HG03045 (cell line): ENCODE measurements around the gene ABR.
"Not testable (repeated sequence)": the region's sequence is repeated elsewhere in the genome, so short reads cannot be mapped to it uniquely, and the experiment has no call there.

ENCODE experiments used
- ATAC-seq: cut with Tn5 transposase; IDR thresholded peaks from one replicate; pipeline ENCODE4 v1.9.1; 2021; ENCODE audit warnings: mild to moderate bottlenecking, moderate library complexity; ENCODE audit not compliant: unreplicated experiment

Gene ABR

DNA sequence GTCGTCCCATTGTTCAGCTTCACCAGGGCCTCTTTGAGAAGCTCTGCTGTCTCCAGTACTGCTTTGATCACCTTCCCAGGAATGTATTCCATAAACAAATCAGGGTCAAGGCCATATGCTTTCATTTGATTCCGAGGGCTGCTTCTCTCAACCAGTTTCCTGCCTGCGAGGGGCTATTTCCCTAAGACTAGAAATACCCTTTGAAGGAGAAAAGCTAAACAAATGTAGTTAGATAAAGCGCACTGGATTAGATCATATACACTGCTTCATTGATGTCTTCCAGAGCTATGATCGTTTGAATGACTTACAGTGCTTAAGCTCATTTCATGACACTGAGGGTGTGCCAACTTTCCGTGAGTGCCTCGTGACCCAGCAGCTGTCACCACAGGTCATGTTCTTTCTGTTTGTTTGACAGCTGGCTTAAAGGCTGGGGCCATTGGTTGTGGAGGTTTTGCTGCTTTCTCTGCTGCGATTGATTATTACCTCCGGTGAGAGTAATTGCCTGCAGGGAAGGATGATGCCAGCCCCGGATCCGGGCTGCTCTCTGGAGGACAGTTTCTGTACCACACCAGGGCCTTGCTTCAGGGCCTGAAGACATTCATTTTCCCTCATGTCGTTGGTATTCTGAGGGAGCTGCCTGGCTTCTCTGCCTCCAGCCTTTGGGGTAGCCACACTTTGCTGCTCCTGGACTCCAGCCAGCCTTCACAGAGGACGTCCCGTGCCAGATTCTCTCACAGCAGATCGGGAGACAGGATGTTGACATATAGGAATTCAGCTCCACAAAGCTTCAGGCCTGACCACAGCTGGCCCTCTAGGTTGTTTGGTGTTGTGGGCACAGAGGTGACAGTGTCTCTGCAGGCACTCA, 179.0 kb downstream of the ABR start:
- no peak for ATAC-seq

DNA sequence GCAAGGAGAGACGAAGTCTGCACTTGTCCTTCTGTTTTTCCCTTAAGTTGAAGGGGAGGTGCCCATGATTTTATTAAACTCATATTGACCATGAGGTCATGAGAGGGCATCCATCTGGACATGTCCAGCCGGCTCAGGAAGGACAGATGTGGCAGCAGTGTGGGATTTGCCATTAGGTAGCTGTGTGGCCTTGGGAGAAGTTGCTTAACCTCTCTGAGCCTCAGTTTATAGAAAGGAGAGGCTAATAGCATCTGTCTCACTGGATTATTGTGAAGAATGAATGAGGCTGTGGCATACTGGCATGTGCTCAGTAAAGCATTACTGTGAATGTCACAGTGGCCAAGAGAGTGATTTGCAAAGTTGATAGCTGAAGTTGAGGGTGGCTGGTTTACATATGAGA, 181.7 kb downstream of the ABR start:
- no peak for ATAC-seq

DNA sequence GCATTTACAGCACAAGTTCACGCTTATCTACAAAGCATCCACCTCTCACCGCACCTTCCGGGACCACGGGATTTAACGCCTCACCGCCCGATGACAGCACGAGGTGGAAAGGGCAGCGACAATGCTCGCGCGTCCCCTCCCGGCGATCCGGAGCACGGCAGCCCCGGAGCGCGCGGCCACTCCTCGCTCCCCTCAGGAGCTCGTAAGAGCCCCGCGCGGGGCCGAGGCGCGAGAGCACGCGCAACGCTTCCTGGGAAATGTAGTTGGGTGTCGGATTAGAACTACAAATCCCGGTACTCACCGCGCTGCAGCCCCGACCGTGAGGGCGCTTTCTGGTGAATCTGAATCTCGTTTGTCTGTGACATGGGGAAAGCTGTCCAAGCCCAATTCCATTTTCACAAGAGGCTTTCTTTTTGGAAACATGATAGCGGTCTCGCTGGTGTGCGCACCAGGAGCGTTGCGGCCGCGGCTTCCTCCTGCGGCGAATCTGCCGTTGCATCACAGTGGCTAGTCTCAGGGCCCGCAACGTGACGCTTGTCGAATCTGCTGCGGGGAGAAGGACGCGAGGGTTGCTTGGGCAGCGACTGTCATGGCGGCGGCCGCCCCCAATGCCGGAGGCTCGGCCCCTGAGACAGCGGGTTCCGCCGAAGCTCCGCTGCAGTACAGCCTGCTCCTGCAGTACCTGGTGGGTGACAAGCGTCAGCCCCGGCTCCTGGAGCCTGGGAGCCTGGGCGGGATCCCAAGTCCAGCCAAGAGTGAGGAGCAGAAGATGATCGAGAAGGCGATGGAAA, 183.0 kb downstream of the ABR start, which contains the start of gene TIMM22:
TIMM22 (plus strand) TSS at position 576 of the 791 bp plus-strand sequence; CDS start at position 590, 14 bp downstream.
- ATAC-seq = peak; percentile 90

DNA sequence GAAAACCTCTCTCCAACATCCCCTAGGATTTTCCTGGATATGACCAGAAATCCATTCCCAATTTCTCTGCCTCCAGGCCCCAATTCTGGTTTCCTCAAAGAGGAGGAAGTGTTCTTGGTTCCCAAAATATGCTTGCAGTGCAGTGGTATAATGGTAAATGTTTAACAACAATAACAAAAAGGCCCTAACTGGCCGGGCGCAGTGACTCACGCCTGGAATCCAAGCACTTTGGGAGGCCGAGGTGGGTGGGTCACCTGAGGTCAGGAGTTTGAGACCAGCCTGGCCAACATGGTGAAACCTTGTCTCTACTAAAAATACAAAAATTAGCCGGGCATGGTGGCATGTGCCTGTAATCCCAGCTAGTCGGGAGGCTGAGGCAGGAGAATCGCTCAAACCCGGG, 184.5 kb downstream of the ABR start:
- not testable (repeated sequence) for ATAC-seq

DNA sequence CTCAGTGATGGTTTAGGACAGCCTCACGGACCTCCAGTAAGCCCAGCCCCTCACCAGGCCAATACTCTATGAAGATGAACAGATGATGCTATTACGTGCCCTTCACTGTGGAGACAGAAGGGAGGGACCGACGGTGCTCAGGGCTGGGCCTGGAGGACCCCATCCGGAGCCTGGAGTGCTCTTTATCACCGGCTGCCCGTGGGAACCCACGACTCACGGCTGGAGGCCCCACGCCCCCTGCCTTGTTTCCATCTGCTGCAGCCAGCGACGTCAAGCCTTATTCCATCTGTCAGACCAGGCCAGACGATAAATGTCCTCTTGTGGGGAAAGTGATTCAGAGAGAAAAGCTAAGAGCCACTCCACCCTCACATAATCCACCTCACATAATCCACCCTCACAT, 186.8 kb downstream of the ABR start:
- ATAC-seq = no peak

DNA sequence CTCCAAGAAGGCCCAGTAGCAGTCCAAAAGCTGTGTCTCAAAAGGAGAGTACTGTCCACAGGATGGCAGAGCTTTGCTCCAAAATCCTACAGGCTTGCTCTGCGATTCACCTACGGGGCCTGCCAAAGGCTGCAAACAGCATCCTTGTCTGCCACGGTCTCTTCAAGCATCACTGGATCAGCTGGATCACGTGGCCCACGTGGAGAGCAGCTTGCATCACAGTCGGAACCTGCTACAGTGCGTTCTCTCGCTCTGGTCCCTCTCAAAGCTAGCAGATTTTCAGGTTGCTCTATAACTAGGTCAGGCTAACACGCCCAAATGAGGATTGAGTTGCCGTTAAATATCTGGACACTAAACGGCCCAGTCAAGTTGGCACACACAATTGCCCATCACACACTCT, 191.2 kb downstream of the ABR start:
- no peak for ATAC-seq

DNA sequence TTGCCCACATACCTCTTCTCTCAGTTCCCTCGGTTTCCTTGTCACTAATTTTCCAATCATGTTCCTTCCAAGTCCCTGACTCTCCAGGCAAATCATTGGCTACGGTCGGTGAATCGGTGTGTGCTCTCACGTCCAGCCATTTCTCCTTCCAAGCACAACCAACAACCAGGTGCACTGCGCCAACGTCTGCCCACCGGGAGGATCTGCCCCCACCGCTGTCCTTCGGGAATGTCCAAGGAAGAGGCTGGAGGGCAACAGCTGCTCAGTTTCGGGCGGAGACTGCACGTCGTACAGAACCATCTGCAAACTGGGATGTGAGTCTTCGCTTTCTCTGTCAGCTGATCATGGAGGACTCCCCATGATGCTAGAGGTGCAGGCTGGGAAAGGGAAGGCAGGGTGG, 191.8 kb downstream of the ABR start:
- ATAC-seq = no peak

DNA sequence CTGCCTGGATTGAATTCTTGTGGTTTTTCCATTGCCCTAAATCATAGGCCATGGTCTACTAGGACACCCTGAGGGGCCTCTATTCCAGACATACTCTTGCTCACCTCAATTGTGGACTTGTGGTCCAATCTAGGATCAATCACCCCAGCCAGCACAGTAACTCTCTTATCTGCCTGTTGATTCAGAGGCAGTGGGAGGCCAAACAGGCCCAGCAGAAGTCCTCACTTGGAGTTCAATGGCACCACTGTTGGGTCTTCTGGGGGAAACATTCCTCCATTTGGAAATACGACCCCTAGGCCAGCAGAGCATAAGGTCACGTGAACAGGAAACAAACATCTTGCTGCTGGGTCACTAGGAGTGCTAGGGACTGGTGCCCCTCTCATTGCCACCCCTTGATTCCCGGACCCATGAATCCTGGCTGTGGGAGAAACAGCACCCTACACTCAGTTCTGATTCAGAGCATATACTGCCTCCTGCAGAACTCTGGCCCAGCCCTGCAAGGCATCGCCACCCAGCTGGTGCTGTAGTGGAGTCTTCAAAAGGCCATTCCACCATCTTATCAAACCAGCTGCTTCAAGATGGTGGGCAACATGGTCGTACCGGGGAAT, 193.4 kb downstream of the ABR start:
- no peak for ATAC-seq

DNA sequence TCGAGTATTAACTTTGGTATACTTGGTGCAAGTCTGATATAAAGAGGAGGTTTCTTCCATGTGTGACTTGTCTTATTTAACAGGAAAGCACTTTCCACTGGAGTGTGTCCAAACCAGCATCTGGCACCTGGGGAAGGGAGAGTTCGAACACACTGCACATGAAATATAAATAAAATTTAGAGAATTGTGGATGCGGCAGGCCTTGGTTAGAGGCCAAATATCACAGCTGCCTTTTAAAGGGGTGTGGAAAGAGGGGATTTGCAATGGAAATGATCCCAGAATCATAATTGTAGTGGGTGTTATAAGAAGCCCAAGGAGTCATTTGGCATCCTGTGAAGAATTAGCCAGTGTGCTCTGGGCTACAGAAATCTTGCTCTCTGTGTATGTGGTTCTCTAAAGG, 195.9 kb downstream of the ABR start:
- ATAC-seq = no peak

DNA sequence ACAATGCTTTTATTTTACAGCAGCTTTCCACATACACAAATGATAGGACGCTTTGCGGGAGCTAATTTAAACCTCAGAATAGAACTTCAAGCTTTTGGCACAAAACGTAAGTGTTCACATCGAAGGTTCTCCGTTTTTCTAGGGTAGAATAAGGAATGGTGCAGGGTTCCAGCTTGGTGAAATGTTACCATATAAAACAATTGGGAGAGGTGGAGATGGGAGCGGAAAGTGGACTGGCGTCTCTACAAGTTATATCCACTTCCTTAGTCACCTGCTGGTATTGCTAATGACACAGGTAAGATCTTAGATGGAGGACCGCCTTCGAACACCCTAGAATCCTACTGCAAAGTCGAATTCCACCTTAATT, 198.5 kb downstream of the ABR start:
- ATAC-seq = no peak

DNA sequence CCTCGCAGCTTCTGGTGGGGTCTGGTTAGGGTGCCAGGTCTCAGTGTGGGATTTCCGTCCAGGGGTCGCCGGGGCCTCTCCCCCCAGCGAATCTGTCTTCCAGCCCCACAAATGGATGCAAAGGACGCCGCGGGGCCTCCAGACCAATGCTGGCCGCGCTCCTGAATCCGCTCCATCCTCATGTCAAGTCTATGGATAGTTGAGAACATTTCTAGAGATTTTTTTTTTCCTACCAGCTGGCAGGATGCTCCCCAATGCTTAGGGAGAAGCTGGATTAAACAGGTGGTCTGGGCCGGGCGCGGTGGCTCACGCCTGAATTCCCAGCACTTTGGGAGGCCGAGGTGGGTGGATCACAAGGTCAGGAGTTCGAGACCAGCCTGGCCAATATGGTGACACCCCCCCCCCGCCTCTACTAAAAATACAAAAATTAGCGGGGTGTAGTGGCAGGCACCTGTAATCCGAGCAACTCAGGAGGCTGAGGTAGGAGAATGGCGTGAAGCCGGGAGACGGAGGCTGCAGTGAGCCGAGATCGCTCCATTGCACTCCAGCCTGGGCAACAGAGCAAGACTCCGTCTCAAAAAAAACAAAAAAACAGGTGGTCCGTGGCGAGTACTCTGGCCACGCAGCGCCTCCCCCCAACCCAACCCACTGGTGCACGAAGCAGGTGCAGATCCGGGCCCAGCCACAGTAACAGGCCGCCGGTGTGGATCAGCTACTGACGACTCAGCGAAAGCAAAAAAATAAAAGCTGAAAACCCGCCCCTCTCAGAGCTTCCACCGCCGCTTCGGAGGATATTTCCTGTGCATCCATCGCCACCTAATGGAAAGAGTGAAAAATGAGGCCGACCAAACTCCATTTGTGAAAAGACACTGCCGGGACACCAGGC, 199.1 kb downstream of the ABR start:
- no peak for ATAC-seq

DNA sequence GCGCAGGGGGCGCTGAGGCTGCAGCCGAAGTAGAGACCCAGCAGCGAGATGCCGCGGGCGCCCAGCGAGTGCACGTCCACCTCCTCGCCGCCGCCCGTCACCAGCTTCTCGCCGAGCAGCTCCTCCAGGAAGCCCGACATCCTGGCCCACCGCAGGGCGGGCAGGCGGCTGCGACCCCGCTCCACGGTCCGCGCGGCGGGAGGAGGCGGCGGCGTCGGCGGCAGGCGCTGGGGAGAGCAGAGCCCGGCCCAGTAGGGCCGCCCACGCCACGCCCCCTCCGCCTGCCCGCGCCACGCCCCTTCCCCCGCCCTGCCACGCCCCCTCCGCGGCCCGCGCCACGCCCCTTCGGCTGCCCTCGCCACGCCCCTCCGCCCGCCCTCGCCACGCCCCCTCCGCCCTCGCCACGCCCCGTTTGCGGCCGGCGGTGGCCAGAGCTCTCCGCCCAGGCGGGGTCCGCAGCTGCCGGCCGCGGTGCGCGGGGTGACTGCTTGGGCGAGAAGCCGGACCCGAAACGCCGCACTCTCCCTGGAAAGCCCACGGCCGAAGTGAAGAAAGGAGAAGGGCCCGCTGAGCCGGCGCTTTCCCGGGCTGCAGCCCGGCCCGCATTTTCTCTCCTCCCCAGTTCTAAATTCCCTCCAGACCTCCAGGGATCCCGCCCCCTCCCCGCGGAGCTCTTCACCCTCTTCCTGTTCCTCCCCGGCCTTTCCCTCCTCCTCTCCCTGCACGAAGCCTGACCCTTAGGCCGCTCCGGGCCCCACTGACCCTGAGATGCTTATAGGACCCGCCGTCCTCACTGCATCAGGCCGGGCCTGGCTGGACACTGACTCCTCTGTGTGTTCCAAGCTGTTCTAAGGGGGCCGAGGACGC, 200.0 kb downstream of the ABR start, which contains the start of gene NXN:
NXN (minus strand) TSS at position 238 of the 867 bp plus-strand sequence.
- peak; percentile 65 for ATAC-seq

DNA sequence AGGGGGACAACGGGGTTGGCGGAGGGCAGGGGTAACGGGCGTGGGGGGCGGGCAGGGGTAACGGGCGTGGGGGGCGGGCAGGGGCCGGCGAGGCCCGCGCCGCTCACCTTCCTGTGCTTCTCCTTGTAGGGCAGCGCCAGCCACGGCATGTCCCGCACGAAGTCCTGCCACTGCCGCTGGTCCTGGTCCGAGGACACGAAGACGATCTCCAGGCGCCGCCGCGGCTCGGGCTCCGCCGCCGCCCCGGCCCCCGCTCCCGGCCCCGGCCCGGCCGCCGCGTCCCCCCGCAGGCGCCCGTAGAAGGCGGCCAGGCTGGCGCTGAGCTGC, 200.6 kb downstream of the ABR start:
- no peak for ATAC-seq

DNA sequence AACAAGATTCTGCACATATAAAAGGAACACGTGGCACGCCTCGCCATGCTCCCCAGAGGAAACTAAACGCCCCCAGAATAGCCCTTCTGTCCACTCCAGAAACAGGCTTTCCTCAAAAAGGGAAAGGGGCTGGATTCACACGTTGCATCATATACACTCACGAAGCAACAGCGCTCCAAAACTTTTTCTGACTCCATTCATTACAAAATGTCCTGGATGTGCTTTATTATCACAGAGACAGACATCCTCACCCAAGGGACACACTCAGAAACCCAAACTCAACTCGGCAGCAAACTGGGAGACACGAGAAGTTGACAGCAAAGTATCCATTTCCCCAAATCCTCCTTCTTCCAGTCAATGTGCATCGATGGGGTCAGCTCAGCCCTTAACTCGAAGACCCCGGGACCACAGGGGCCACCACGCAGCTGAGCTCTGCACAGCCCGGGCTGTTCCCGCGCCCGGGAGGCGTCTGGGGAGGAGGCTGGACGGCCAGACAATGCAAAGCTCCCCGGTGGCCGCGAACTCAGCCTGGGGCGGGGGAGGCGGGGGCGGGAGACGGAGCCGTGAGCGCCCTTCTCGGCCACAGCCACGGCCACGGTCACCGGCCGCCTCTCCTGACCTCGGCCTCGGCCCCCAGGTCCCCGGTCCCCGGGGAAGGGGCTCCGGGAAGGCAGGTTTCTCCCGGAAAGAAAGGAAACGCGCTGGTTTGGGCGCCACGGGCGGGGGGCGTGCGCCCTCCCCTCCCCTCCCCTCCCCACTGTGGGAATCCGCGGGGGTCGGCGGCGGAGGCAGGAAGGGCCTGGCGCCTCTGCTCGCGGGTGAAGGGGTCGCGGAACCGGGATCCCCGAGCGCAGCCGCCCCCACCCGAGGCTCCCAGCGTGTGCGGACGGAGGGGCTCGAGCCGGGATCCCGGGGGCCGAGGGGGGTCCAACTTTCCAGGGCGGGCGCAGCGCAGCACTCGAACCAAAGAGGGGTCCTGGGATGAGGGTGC, 201.4 kb downstream of the ABR start:
- ATAC-seq = no peak

DNA sequence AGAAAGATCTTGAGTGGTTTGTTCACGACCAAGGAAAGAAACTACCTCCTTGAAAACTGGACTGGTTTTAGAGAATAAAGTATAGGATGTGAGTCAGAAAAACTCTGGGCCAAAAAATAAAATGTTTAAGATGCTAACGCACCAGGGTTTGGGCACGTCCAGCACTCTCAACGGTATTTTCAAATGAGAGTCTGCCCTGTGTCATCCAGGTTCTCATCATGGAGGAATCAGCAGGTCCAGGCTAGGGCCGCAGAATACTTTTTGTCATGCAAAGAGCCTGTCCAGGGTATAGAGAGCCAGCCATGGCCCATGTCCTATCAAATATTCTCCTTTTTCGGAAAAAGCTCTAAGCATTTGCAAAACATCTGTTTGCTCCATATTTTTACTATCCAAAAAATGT, 202.6 kb downstream of the ABR start:
- ATAC-seq = no peak

DNA sequence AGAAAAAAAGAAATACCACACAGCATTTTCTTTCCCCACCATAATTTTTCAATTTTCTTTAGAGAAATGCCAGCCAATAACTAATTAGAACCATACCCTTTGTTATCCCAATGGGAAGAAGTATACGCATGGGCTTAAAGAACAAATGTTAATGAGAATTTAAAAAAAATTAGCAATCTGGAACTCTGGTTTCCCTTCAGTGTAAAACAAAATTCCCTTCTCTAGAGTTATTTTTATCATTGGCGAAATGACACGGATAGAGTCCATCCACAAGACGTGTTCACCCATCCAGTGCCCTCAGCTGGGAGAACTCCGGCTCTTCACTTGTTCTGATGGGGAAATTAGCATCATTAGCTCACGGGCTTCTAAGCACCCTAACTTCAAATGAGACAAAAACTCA, 203.5 kb downstream of the ABR start:
- ATAC-seq = no peak

DNA sequence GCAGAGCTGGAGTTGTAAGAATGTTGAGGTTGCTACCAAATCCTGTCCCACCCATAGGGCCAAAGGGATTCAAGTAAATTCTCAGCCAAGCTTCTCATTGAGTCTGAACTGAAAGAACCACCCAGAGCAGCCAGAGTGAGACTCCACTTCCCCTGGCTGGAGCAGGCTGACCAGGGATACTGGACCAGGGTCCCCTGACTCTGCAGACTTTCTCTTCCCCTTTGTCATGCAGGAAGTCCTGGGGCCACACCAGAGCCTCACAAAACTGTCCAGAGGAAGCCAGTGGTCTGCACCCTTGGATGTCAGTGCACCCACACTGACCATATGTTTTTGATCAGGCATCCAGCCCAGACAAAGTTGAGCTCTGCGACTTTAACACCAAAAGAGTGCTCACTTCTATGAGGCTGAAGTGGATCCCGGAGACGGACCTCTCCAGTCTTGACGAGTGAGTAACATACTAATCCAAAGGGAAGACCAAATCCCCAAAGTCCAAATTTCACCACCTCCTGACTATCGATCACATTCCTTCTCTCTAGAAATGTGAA, 204.3 kb downstream of the ABR start:
- no peak for ATAC-seq

DNA sequence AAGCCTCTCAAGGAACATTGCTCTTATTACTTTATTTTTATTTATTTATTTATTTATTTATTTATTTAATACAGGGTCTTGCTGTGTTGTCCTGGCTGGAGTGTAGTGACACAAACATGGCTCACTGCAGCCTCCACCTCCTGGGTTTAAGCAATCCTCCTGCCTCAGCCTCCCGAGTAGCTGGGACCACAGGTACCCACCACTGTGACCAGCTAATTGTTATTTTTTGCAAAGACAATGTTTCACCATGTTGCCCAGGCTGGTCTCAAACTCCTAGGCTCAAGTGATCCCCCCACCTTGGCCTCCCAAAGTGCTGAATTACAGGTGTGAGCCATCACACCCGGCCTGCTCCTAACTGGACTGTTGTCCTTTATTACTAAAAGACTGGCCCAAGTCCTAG, 205.0 kb downstream of the ABR start:
- not testable (repeated sequence) for ATAC-seq
